ENCODE results near the gene SH3PXD2A.
"Not testable (repeated sequence)": the region's sequence is repeated elsewhere in the genome, so short reads cannot be mapped to it uniquely, and the experiment has no call there.

SH3PXD2A gene

DNA sequence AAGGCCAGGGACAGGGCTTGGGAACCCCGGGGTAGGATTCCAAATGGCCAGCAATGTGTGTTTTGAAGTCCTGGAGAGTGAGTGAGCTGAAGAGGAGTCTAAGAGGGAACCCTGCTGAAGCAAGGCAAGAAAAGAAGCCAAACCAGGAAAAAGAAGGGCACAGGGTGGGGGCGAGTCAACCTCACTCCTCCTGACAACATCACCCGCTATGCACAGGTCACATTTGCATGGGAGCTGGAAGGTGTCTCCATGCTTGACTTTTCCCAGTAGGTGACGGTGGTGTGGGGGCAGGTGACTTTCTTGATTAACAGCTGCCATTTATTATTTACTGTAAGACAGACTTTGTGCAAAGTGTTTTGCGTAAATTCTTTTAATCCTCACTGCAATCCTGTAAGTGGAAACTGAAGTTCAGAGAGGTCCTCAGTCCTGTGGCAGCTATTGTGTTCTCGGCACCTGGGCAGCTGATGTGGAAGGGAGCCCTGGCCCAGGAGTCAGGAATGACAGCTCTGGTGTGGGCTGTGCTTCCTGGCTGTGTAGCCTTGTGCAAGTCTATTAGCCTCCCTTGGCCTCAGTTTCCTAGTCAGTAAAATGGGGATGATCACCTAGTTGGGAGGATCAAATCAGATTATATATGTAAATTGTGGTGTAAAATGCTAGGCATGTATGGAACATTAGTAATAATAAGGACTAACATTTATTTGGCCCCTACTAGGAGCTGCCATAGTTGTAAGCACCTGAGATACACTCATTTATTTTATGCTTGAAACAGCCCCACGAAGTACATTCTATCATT is 90.9 kb downstream of the SH3PXD2A start:
- no peak for DNase-seq

GRCh38 chr10:103763374-103764202 is 91.8 kb downstream of the SH3PXD2A start:
- no peak for DNase-seq

DNA sequence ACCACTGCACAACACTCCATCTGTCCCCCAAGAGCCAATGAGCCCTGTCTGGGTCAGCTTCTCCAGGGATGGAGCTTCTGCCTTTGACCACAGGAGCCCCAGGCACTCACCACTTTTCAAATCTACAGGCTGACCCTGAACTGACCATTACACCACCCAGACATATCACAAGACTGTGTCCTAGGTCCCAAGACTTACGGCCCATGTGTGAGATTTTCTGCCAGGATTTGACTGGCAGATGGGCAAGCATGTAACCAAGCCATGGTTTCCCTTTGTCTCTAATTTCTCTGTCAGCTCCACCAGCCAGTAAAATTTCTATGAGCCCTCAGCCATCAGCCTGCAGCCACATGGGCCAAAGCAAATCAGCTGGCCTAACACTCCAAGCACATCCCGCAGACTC is 92.5 kb downstream of the SH3PXD2A start:
- DNase-seq, result no peak

DNA sequence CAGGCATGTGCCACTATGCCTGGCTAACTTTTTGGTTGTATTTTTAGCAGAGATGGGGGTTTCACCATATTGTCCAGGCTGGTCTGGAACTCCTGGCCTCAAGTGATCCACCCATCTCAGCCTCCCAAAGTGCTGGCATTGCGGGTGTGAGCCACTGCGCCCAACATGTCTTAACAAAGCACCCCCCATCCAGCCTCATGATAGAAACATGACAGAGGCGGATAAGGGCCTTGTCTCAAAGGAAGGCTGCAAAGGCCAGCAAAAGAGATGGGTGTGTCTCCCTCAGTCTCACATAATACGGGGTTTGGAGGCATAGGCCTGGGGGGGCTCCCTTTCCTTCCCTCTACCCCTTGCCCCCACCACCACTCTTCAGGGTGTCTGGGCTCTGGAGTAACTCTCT is 93.2 kb downstream of the SH3PXD2A start:
- no peak for DNase-seq

- DNase-seq, result no peak
These were observed 94.1 kb downstream of the SH3PXD2A start for GRCh38 chr10:103761075-103761920.

GRCh38 chr10:103760233-103760632 is 95.1 kb downstream of the SH3PXD2A start:
- not testable (repeated sequence) for DNase-seq

DNA sequence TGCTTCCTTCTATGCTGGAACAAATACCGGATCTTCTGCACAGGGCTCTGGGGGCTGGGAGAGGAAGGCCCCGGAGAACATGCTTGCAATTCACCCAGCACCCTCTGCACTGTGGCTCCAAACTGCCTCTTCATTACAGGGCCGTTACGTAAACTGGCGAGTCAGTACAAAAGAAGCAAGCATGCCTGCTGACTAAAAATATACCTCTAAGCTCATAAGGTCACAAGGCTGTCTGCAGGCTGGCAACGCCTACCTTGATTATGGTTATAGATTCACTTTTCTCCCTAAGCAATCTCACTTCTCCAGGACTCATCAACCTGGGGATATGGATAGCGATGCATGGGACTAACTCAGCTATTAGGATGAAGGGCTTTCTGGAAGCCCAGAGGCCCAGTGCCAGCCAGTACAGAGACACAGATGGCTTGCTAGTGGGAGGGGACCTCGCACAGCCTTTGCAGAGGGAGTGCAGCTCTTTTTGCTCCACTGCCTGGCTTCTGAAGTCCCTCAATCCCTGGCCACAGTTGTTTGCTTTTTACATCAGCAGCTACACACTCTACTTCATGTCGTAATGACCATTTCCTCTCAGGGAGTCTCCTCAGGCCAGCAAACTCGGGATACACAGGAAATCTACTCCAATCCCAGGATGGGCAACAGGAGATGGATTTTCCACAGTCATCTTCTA is 96.1 kb downstream of the SH3PXD2A start:
- DNase-seq, result no peak

DNA sequence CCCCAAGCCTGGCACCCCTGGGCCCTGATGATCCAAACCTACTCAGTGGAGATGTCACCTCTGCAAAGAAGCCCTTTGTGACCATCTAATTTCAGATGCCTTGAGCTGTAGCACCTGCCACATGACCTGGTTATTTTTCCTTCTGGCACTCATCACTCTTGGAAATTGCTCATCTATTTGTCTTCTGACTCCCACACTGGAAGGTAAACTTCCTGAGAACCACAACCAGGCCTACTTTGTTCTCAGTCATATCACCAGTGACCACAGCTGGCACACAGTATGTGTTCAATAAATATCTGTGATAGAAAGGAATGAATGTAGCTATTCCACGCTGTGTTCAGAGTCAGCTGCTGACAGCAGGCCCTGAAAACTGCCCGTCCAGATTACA is 97.1 kb downstream of the SH3PXD2A start:
- DNase-seq, result no peak

- no peak for DNase-seq
These were observed 97.7 kb downstream of the SH3PXD2A start for GRCh38 chr10:103757531-103758293.

GRCh38 chr10:103756277-103756869 is 99.0 kb downstream of the SH3PXD2A start:
- no peak for DNase-seq

- DNase-seq, result no peak
These were observed 102.6 kb downstream of the SH3PXD2A start for GRCh38 chr10:103752680-103753248.

DNA sequence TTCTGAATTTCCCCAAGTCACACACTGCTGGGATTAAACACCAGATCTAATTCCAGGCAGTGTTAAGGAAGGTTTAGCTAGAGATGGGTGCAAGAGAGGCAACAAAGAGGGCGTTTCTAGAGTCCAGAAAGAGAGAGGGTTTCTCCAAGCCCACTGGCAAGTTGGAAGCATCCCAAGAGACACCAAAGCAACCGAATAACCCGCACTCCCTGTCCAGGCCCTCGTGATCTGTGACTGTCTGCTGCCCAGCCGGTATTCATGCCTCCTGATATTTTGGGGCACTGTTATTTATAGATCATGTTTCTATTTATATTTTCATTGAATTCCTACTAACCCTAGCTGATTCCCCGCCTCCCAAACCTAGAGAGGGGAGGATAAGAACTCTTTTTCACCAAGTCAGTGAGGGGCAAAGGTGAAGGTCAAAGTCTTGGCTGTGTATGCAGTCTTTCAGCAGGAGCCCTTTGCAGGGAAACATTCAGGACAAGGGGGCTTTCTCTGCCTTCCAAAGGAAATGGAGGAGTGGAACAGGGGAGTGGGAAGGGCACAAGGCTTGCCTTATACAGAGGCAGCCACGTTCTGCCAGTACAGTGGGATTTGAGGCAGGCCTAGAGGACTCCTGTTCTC is 103.6 kb downstream of the SH3PXD2A start:
- no peak for DNase-seq

DNA sequence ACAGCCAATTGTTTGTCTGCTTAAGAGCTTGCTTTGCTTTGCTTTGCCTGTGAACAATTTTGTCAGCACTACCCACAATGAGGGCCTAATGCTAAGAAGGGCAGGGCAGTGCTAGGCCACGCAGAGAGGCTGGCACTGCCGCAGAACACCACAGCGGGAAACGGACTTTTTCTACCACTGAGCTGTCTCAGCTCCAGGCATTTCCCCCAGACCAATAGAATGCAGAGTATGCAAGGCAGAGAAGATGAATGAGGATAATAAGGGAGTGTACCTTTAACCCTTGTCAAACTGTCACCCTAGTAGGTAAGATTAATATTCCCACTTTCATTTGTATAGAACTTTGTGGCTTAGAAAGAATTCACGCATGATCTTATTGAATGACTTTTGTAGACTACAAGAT is 104.5 kb downstream of the SH3PXD2A start:
- DNase-seq, result no peak

DNA sequence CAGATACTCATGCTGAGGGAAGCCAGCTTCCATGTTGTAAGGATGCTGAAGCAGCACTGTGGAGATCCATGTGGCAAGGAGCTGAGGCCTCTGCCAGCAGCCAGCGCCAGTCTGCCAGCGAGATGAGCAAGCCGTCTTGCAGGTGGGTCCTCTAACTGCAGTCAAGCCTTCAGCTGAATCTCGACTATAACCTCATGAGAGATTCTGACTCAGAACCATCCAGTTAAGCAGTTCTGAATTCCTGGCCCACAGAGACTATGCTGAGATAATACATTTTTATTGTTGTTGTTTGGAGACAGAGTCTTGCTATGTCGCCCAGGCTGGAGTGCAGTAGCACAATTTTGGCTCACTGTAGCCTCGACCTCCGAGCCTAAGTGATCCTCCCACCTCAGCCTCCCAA is 105.6 kb downstream of the SH3PXD2A start:
- DNase-seq, result no peak

- no peak for DNase-seq
These were observed 107.4 kb downstream of the SH3PXD2A start for GRCh38 chr10:103748020-103748419.

GRCh38 chr10:103747193-103747865 is 108.0 kb downstream of the SH3PXD2A start:
- DNase-seq, result no peak

GRCh38 chr10:103746598-103746997 is 108.8 kb downstream of the SH3PXD2A start:
- DNase-seq, result no peak

- DNase-seq, result no peak
These were observed 109.8 kb downstream of the SH3PXD2A start for GRCh38 chr10:103745341-103746247.

GRCh38 chr10:103742824-103743223 is 112.6 kb downstream of the SH3PXD2A start:
- DNase-seq, result no peak

Measured in T1000 (cell line).